ENCODE measurements around the gene PRKAR1A. TPM values are rescaled to one million over a fixed set of nuclear protein-coding genes. Genes with fewer than 3 reads are reported as not detected.
A peak's percentile ranks its signal among the peaks of the same experiment; 100 is the strongest.

The PRKAR1A gene
- total RNA-seq, 1 donor from 2014 or later, result 374 TPM

- Histone ChIP-seq H3K27me3 (ENCODE audit: low read depth) (no peaks in the 10 kb centered on the region), H3K9me3 (no peaks in the 10 kb centered on the region), H3K36me3 (no peaks in the 10 kb centered on the region), H3K27ac (no peak overlapping the region), H3K4me3 (no peak overlapping the region), H3K4me1 (peaks cover 15% of the 10 kb centered on the region)
- DNase-seq (no peak), ATAC-seq (no peak)
- TF ChIP-seq, protein P1, sequence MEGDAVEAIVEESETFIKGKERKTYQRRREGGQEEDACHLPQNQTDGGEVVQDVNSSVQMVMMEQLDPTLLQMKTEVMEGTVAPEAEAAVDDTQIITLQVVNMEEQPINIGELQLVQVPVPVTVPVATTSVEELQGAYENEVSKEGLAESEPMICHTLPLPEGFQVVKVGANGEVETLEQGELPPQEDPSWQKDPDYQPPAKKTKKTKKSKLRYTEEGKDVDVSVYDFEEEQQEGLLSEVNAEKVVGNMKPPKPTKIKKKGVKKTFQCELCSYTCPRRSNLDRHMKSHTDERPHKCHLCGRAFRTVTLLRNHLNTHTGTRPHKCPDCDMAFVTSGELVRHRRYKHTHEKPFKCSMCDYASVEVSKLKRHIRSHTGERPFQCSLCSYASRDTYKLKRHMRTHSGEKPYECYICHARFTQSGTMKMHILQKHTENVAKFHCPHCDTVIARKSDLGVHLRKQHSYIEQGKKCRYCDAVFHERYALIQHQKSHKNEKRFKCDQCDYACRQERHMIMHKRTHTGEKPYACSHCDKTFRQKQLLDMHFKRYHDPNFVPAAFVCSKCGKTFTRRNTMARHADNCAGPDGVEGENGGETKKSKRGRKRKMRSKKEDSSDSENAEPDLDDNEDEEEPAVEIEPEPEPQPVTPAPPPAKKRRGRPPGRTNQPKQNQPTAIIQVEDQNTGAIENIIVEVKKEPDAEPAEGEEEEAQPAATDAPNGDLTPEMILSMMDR (IDR thresholded peaks at IDR 0.05), result no peak
- intact Hi-C loops (cut with DNase I), result no loop called here
Measured at GRCh38 chr17:68505951-68506350, 6.3 kb upstream of the PRKAR1A start.

DNA sequence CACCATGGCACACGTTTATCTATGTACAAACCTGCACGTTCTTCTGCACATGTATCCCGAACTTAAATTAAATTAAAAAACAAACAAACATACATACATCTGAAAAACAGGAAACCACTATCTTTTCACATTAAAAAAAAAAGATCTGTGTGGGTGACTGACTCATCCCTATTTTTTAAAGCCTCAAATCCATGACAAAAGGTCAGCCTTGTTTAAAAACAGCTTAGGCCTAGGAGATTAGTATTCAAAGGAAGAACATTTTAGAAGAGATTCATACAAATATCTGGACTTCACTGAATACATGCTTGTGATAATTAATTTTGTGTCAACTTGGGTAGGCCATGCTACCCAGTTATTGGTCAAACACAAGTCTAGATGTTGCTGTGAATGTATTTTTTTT is 4.7 kb upstream of the PRKAR1A start:
- no peaks in the 10 kb centered on the region for H3K9me3 ChIP-seq
- no peak for DNase-seq

GRCh38 chr17:68509141-68510057 is 2.8 kb upstream of the PRKAR1A start:
- intact Hi-C loops (cut with DNase I), result no loop called here
- Histone ChIP-seq H3K27ac (peak overlapping the region; percentile 2), H3K36me3 (no peaks in the 10 kb centered on the region), H3K9me3 (no peaks in the 10 kb centered on the region), H3K4me3 (no peak overlapping the region), H3K4me1 (peaks cover 25% of the 10 kb centered on the region), H3K27me3 (ENCODE audit: low read depth) (no peaks in the 10 kb centered on the region)
- TF ChIP-seq, protein P1 (IDR thresholded peaks at IDR 0.05), result no peak
- no peak for ATAC-seq
- DNase-seq, result peak; percentile 64

More for the DNA sequence above, 4.7 kb upstream of the PRKAR1A start:
- ATAC-seq, result no peak
- no peak overlapping the region for H3K27ac ChIP-seq
- TF ChIP-seq, protein P1 (IDR thresholded peaks at IDR 0.05), result no peak
- intact Hi-C loops (cut with DNase I), result no loop called here
- H3K27me3 ChIP-seq (ENCODE audit: low read depth), result no peaks in the 10 kb centered on the region
- peaks cover 20% of the 10 kb centered on the region for H3K4me1 ChIP-seq
- no peaks in the 10 kb centered on the region for H3K36me3 ChIP-seq
- no peak overlapping the region for H3K4me3 ChIP-seq

DNA sequence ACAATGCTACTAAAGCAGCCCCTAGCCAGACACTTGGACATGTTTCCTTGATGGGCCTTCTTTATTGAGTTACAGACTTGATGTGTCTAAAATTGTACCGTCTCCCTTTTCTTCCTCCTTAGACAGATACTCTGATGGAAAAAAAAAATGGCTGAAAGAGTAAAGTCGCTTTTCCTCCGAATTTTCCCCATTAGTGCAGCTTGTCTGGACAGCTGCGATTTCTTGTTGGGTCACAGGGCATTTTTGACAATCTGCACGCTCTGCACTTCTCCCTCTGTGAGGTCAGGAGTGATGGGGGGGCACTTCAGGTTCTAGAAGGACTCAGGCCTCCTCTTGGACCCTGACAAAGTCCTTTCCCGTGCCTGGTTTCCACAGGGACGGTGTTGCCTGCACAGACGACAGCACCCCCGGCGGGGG is 968 bp upstream of the PRKAR1A start:
- H3K36me3 ChIP-seq, result peaks cover 14% of the 10 kb centered on the region
- H3K27ac ChIP-seq, result peak overlapping the region; percentile 99
- TF ChIP-seq, protein P1 (IDR thresholded peaks at IDR 0.05), result peak; percentile 23
- no peaks in the 10 kb centered on the region for H3K27me3 ChIP-seq (ENCODE audit: low read depth)
- peak overlapping the region; percentile 86 for H3K4me3 ChIP-seq
- no peak for DNase-seq
- H3K4me1 ChIP-seq, result peaks cover 41% of the 10 kb centered on the region
- intact Hi-C loops (cut with DNase I), result no loop called here
- no peak for ATAC-seq
- H3K9me3 ChIP-seq, result no peaks in the 10 kb centered on the region

GRCh38 chr17:68511671-68512246 is 471 bp upstream of the PRKAR1A start:
- Histone ChIP-seq H3K36me3 (peaks cover 19% of the 10 kb centered on the region), H3K27ac (peak overlapping the region; percentile 99), H3K4me1 (peaks cover 46% of the 10 kb centered on the region), H3K27me3 (ENCODE audit: low read depth) (no peaks in the 10 kb centered on the region), H3K4me3 (peak overlapping the region; percentile 86), H3K9me3 (no peaks in the 10 kb centered on the region)
- DNase-seq (peak; percentile 83), ATAC-seq (peak; percentile 76 to 82)
- intact Hi-C loops (cut with DNase I), result no loop called here
- TF ChIP-seq, protein P1 (IDR thresholded peaks at IDR 0.05), result no peak

Measured in lower lobe of right lung (tissue), 2 donors.